ENCODE results near the gene STXBP1. TPM values are rescaled to one million over a fixed set of nuclear protein-coding genes. Genes with fewer than 3 reads are reported as not detected.

Gene STXBP1
- polyA plus RNA-seq, 3 donors, result 0.27 to 0.59 TPM; not detected in 1

- Mint-ChIP-seq H3K27ac (peak overlapping the region; percentile 90 to 97 (median 96)), H3K36me3 (peaks cover 12 to 16% of the 10 kb centered on the region in 2 donors), H3K9me3 (peaks cover 0 to 2% (median 0%) of the 10 kb centered on the region in 7 donors), H3K4me3 (peak overlapping the region; percentile 81 to 90), H3K27me3 (ENCODE audit: low read depth in 3 of 3) (no peaks in the 10 kb centered on the region), H3K4me1 (peaks cover 77% of the 10 kb centered on the region)
- Histone ChIP-seq H2AFZ (ENCODE audit: insufficient read depth, low read depth, low read length, poor library complexity, severe bottlenecking) (peak overlapping the region; percentile 71), H3K4me3 (replicated peaks in 1 of 3; ENCODE audit: low read depth in 2 of 3, low read length in 3 of 3) (peak overlapping the region; percentile 48 to 94 (median 74)), H4K20me1 (ENCODE audit: insufficient read depth, low read length) (peaks cover 32% of the 10 kb centered on the region), H3K4me1 (ENCODE audit: control insufficient read depth in 1 of 2, insufficient read depth in 2 of 2, low read length in 2 of 2) (peaks cover 76 to 85% of the 10 kb centered on the region in 2 donors), H3K79me2 (ENCODE audit: insufficient read depth, low read length) (peaks cover 52% of the 10 kb centered on the region), H3K4me2 (replicated peaks; ENCODE audit: extremely low read depth, low read length, poor library complexity, severe bottlenecking) (peak overlapping the region; percentile 94), H3K36me3 (replicated peaks in 1 of 2; ENCODE audit: control insufficient read depth in 1 of 2, insufficient read depth in 2 of 2, low read length in 2 of 2) (no peaks in the 10 kb centered on the region), H3K9me3 (replicated peaks in 1 of 2; ENCODE audit: control insufficient read depth in 1 of 2, insufficient read depth in 1 of 2, low read length in 2 of 2) (no peaks in the 10 kb centered on the region), H3K27ac (ENCODE audit: low read depth in 1 of 2, low read length in 2 of 2) (peak overlapping the region; percentile 83 to 93), H3K9ac (ENCODE audit: insufficient read depth, low read length, poor library complexity, severe bottlenecking) (peak overlapping the region; percentile 89), H3K27me3 (ENCODE audit: control insufficient read depth in 2 of 2, insufficient read depth in 2 of 2, low read length in 2 of 2) (no peaks in the 10 kb centered on the region)
- TF ChIP-seq, protein P1, sequence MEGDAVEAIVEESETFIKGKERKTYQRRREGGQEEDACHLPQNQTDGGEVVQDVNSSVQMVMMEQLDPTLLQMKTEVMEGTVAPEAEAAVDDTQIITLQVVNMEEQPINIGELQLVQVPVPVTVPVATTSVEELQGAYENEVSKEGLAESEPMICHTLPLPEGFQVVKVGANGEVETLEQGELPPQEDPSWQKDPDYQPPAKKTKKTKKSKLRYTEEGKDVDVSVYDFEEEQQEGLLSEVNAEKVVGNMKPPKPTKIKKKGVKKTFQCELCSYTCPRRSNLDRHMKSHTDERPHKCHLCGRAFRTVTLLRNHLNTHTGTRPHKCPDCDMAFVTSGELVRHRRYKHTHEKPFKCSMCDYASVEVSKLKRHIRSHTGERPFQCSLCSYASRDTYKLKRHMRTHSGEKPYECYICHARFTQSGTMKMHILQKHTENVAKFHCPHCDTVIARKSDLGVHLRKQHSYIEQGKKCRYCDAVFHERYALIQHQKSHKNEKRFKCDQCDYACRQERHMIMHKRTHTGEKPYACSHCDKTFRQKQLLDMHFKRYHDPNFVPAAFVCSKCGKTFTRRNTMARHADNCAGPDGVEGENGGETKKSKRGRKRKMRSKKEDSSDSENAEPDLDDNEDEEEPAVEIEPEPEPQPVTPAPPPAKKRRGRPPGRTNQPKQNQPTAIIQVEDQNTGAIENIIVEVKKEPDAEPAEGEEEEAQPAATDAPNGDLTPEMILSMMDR (IDR thresholded peaks at IDR 0.05), result no peak
- intact Hi-C loops (cut with micrococcal nuclease), result loop anchor here (2.0 to 5.0 kb wide), 3 partner anchors 15 to 212 kb away; no protein-coding TSS in a partner anchor
- DNase-seq, result peak in 1 of 3 donors; percentile 55
- 8% methylated on average over 2 of the region's 4 CpGs for WGBS (ENCODE audit: insufficient coverage)
Measured at GRCh38 chr9:127569886-127570401, 42.1 kb upstream of the STXBP1 start.

DNA sequence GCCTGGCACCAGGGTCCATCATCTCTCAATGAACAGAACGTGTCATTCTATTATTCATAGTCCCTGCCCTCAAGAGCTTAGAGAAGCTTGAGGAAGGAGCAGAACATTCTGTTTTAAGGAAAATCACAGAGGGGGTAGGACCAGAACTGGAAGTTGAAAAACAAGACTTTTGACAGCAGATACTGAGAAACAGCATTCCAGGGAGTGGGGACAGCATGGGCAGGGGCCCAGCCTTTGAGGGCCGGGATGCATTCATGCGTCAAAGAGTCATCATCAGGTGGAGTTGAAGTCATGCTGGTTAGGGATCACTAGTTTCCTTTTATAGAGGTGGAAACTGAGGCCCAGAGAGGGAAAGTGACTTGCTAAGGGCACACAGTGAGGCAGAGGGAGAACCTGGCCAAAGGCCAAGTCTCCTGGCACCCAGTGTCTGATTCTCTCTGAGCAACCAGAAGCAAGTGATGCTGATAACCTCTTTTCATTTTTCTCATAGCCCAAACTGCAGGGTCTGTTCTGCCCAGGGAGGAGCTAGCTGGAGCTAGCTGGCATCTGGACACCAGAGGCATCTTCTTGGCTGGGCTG, 41.5 kb upstream of the STXBP1 start:
- Histone ChIP-seq H3K4me2 (replicated peaks; ENCODE audit: extremely low read depth, low read length, poor library complexity, severe bottlenecking) (no peak overlapping the region), H3K4me3 (replicated peaks in 1 of 3; ENCODE audit: low read depth in 2 of 3, low read length in 3 of 3) (peak overlapping the region in 1 of 3 experiments; percentile 94), H3K4me1 (ENCODE audit: control insufficient read depth in 1 of 2, insufficient read depth in 2 of 2, low read length in 2 of 2) (peaks cover 76 to 85% of the 10 kb centered on the region in 2 donors), H3K9ac (ENCODE audit: insufficient read depth, low read length, poor library complexity, severe bottlenecking) (peak overlapping the region; percentile 89), H4K20me1 (ENCODE audit: insufficient read depth, low read length) (peaks cover 28% of the 10 kb centered on the region), H3K9me3 (replicated peaks in 1 of 2; ENCODE audit: control insufficient read depth in 1 of 2, insufficient read depth in 1 of 2, low read length in 2 of 2) (no peaks in the 10 kb centered on the region), H3K36me3 (replicated peaks in 1 of 2; ENCODE audit: control insufficient read depth in 1 of 2, insufficient read depth in 2 of 2, low read length in 2 of 2) (no peaks in the 10 kb centered on the region), H3K27me3 (ENCODE audit: control insufficient read depth in 2 of 2, insufficient read depth in 2 of 2, low read length in 2 of 2) (no peaks in the 10 kb centered on the region), H3K79me2 (ENCODE audit: insufficient read depth, low read length) (peaks cover 46% of the 10 kb centered on the region), H2AFZ (ENCODE audit: insufficient read depth, low read depth, low read length, poor library complexity, severe bottlenecking) (no peak overlapping the region), H3K27ac (ENCODE audit: low read depth in 1 of 2, low read length in 2 of 2) (peak overlapping the region; percentile 83 to 93)
- Mint-ChIP-seq H3K27ac (peak overlapping the region; percentile 90 to 97 (median 96)), H3K27me3 (ENCODE audit: low read depth in 3 of 3) (no peaks in the 10 kb centered on the region), H3K4me1 (peaks cover 77% of the 10 kb centered on the region), H3K9me3 (peaks cover 0 to 2% (median 0%) of the 10 kb centered on the region in 7 donors), H3K4me3 (no peak overlapping the region), H3K36me3 (peaks cover 6 to 10% of the 10 kb centered on the region in 2 donors)
- 100% methylated on average over 2 of the region's 3 CpGs for whole genome bisulfite sequencing (ENCODE audit: insufficient coverage)
- peak in 1 of 3 donors; percentile 11 for DNase-seq
- intact Hi-C loops (cut with micrococcal nuclease), result loop anchor here (2.0 to 5.0 kb wide), 2 partner anchors 14 to 212 kb away; no protein-coding TSS in a partner anchor
- TF ChIP-seq, protein P1 (IDR thresholded peaks at IDR 0.05), result no peak
